HFFc6 (cell line): Measurements from ENCODE around the gene PASK. TPM values are rescaled to one million over a fixed set of nuclear protein-coding genes. Genes with fewer than 3 reads are reported as not detected.

Source experiments
- DNase-seq: peaks from one replicate; pipeline ENCODE4 v3.0.0-alpha.2; 2018
- H3K27ac Mint-ChIP-seq: 2 replicates; pipeline ENCODE4 v1.8.0; 2020; ENCODE audit warnings: mild to moderate bottlenecking, mixed read lengths
- H3K27me3 Mint-ChIP-seq: 2 replicates; pipeline ENCODE4 v1.8.0; 2021; ENCODE audit warnings: mild to moderate bottlenecking, moderate library complexity, mixed read lengths; ENCODE audit not compliant: insufficient read depth
- H3K36me3 Mint-ChIP-seq: 2 replicates; pipeline ENCODE4 v1.8.0; 2021; ENCODE audit warnings: low read depth, mixed read lengths
- H3K4me1 Mint-ChIP-seq: 2 replicates; pipeline ENCODE4 v1.8.0; 2020; ENCODE audit warnings: low read depth, mixed read lengths
- H3K4me3 Mint-ChIP-seq: 2 replicates; pipeline ENCODE4 v1.8.0; 2020; ENCODE audit warnings: mild to moderate bottlenecking, moderate library complexity, mixed read lengths
- H3K9me3 Mint-ChIP-seq: 2 replicates; pipeline ENCODE4 v1.8.0; 2020; ENCODE audit warnings: mild to moderate bottlenecking, mixed read lengths
- CTCF ChIP-seq: fragments of 200-600 bp; sonication (generic); IDR thresholded peaks from 2 replicates; pipeline ENCODE4 v1.5.0; 2021; ENCODE audit warnings: antibody characterized with exemption, mild to moderate bottlenecking
- total RNA-seq, 6 experiments: library from RNA; stranded (reverse); fragmentation: NEBNext Ultra II Directional; extraction: Animal tissue kit (Norgen Biotek cat#: 25700); gene quantifications; 2 replicates in 1 of 6; 3 replicates in 5 of 6; pipeline ENCODE4 v1.2.3, GENCODE V29; 2021

The PASK gene
- total RNA-seq, 6 experiments from 2014 or later = 3.3 to 7.1 (median 6.0) TPM

- H3K27me3 Mint-ChIP-seq = peaks cover 2% of the 10 kb centered on the region; the same call in 1 of the 2 replicates
- H3K4me1 Mint-ChIP-seq = no peaks in the 10 kb centered on the region; the same call in 1 of the 2 replicates
- no peaks in the 10 kb centered on the region for H3K36me3 Mint-ChIP-seq
These were observed 13.5 kb downstream of the PASK start for GRCh38 chr2:241135737-241136136.

GRCh38 chr2:241134711-241135110, 14.6 kb downstream of the PASK start:
- H3K27ac Mint-ChIP-seq = no peak overlapping the region
- no peaks in the 10 kb centered on the region; the same call in 1 of the 2 replicates for H3K4me1 Mint-ChIP-seq
- DNase-seq = no peak
- no peaks in the 10 kb centered on the region for H3K36me3 Mint-ChIP-seq
- H3K4me3 Mint-ChIP-seq = no peak overlapping the region
- H3K9me3 Mint-ChIP-seq = no peaks in the 10 kb centered on the region
- no peak for TF ChIP-seq CTCF
- H3K27me3 Mint-ChIP-seq = peaks cover under 1% of the 10 kb centered on the region; the same call in 1 of the 2 replicates

More at GRCh38 chr2:241135737-241136136, 13.5 kb downstream of the PASK start:
- no peak overlapping the region for H3K4me3 Mint-ChIP-seq
- TF ChIP-seq CTCF = no peak
- no peaks in the 10 kb centered on the region for H3K9me3 Mint-ChIP-seq
- H3K27ac Mint-ChIP-seq = no peak overlapping the region
- no peak for DNase-seq

- Mint-ChIP-seq H3K27ac (no peak overlapping the region), H3K27me3 (no peaks in the 10 kb centered on the region; the same call in 1 of the 2 replicates), H3K4me3 (no peak overlapping the region), H3K9me3 (no peaks in the 10 kb centered on the region), H3K4me1 (no peaks in the 10 kb centered on the region), H3K36me3 (no peaks in the 10 kb centered on the region)
- TF ChIP-seq CTCF = no peak
- DNase-seq = no peak
These were observed 15.8 kb downstream of the PASK start for GRCh38 chr2:241133436-241133820.

GRCh38 chr2:241132538-241133435, 16.5 kb downstream of the PASK start:
- Mint-ChIP-seq H3K36me3 (no peaks in the 10 kb centered on the region), H3K4me3 (no peak overlapping the region), H3K27ac (no peak overlapping the region), H3K4me1 (no peaks in the 10 kb centered on the region), H3K27me3 (no peaks in the 10 kb centered on the region; the same call in none of the 2 replicates), H3K9me3 (no peaks in the 10 kb centered on the region)
- no peak for TF ChIP-seq CTCF
- no peak for DNase-seq

GRCh38 chr2:241131531-241131930, 17.7 kb downstream of the PASK start:
- Mint-ChIP-seq H3K36me3 (no peaks in the 10 kb centered on the region), H3K4me3 (no peak overlapping the region)
- TF ChIP-seq CTCF = no peak

More at GRCh38 chr2:241131531-241131930, 17.7 kb downstream of the PASK start:
- no peak for DNase-seq
- H3K4me1 Mint-ChIP-seq = no peaks in the 10 kb centered on the region
- H3K27ac Mint-ChIP-seq = no peak overlapping the region
- H3K27me3 Mint-ChIP-seq = no peaks in the 10 kb centered on the region; the same call in none of the 2 replicates
- H3K9me3 Mint-ChIP-seq = no peaks in the 10 kb centered on the region
